MG63 (cell line): Measurements from ENCODE around the gene NAV2. TPM values are rescaled to one million over a fixed set of nuclear protein-coding genes. Genes with fewer than 3 reads are reported as not detected.

ENCODE experiments used
- DNase-seq: peaks from one replicate; pipeline ENCODE4 v3.0.0-alpha.2; 2020
- H3K27me3 ChIP-seq: fragments of 250-450 bp; sonication (Bioruptor Pico); 2 replicates; pipeline ENCODE4 v1.5.1; 2020; ENCODE audit warnings: mild to moderate bottlenecking, moderate library complexity
- H3K36me3 ChIP-seq: fragments of 250-450 bp; sonication (Bioruptor Pico); 2 replicates; pipeline ENCODE4 v1.5.1; 2020; ENCODE audit warnings: mild to moderate bottlenecking, moderate library complexity
- H3K4me3 ChIP-seq: fragments of 250-450 bp; sonication (Bioruptor Pico); 2 replicates; pipeline ENCODE4 v1.5.1; 2020; ENCODE audit warnings: mild to moderate bottlenecking, moderate library complexity
- H3K9me3 ChIP-seq: fragments of 250-450 bp; sonication (Bioruptor Pico); 2 replicates; pipeline ENCODE4 v1.5.1; 2020; ENCODE audit warnings: mild to moderate bottlenecking, moderate library complexity
- total RNA-seq: library from RNA; depleted of rRNA; stranded (reverse); fragments of >200 nt; shearing (Covaris generic); gene quantifications from 2 replicates; pipeline ENCODE4 v1.2.3, GENCODE V29; 2014; ENCODE audit warnings: low replicate concordance

Gene NAV2
- total RNA-seq, 1 experiment from 2014 or later = 3.7 TPM

- no peaks in the 10 kb centered on the region for H3K9me3 ChIP-seq
- no peak for DNase-seq
- no peaks in the 10 kb centered on the region for H3K27me3 ChIP-seq
- H3K4me3 ChIP-seq = no peak overlapping the region
- H3K36me3 ChIP-seq = peaks cover 59% of the 10 kb centered on the region
Measured at GRCh38 chr11:19802773-19803293, 90.2 kb downstream of the NAV2 start.

GRCh38 chr11:19803506-19803998 lies 90.9 kb downstream of the NAV2 start:
- Histone ChIP-seq H3K4me3 (no peak overlapping the region), H3K9me3 (no peaks in the 10 kb centered on the region), H3K36me3 (peaks cover 53% of the 10 kb centered on the region), H3K27me3 (no peaks in the 10 kb centered on the region)
- DNase-seq = no peak

DNA sequence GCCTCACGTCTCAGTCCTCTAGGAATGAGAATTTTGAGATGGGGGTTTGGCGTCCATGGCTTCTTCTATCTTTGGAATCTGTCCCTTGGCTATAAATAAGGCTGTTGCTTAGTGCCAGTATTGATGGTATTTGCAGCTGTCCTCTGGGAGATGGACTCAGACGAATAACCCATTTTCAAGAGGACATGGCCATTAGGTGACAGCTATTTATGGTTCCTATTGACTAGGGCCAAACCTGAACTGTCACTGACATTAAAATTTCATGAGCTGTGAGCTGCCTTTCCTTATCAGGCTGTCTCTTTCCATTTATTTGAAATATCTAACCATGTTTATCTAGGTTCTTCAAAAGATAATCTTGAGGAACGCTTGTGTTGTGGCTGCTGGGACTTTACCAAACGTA lies 92.7 kb downstream of the NAV2 start:
- H3K9me3 ChIP-seq = no peaks in the 10 kb centered on the region
- peaks cover 49% of the 10 kb centered on the region for H3K36me3 ChIP-seq
- no peaks in the 10 kb centered on the region for H3K27me3 ChIP-seq
- no peak for DNase-seq
- H3K4me3 ChIP-seq = no peak overlapping the region

GRCh38 chr11:19805827-19806226 lies 93.2 kb downstream of the NAV2 start:
- DNase-seq = no peak

DNA sequence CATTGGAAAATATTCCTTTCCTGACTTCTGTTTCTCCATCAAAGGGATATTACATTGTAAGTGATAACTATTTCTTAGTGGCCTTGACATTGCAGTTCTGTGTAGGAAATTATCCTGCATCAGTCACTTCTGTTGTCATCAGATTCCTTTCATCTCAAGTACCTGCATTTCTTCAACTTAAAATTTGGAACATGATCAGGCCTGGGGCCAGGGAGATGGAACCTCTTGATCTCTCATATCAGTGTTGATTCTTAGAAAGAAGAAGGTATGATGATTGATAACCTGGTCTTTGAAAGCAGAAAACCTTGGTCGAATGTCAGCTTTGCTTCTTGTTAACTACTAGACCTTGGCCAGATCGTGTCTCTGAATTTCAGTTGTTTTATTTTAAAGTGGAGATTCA lies 93.6 kb downstream of the NAV2 start:
- H3K36me3 ChIP-seq = peaks cover 46% of the 10 kb centered on the region
- DNase-seq = no peak
- no peak overlapping the region for H3K4me3 ChIP-seq
- H3K9me3 ChIP-seq = no peaks in the 10 kb centered on the region
- H3K27me3 ChIP-seq = no peaks in the 10 kb centered on the region

More at GRCh38 chr11:19805827-19806226, 93.2 kb downstream of the NAV2 start:
- H3K27me3 ChIP-seq = no peaks in the 10 kb centered on the region
- H3K36me3 ChIP-seq = peaks cover 47% of the 10 kb centered on the region
- H3K9me3 ChIP-seq = no peaks in the 10 kb centered on the region
- H3K4me3 ChIP-seq = no peak overlapping the region

DNA sequence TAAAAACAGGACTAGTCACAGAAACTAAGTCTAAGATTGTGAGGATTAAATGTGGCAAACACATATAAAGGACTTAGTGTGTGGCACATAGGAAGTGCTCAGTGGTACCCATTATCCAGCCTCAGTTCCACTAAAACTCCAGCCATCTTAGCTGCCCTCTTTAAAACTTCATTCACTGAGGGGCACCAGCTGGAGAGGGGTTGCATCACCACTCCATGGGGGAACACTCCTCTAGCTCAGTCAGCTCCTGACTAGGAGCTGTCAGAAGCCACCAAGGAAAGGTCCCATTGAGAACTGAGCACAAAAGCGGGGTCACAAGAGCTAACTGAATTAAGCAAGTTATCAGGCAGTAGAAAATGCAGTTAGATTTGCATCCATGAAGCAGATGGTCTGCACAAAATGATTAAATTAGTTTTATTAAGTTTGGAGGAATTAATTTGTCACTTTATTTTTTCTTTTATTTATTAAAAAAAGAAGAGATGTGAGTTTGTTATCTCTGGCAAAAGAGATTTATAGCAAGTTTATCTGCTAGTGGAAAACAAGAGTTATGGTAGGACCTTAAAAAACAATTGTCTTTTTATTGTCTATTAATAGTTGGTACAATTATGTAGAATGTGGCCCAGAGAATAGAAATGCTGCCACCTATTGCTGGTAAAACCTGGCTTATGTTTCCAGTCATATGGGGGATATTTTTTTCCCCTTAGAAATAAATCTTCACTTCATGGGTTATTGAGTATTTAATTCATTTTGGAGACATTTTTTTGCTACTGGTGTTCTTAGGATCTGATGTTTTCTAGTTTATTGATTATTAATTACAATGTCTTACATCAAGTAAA lies 95.7 kb downstream of the NAV2 start:
- peaks cover 62% of the 10 kb centered on the region for H3K36me3 ChIP-seq
- H3K4me3 ChIP-seq = no peak overlapping the region
- H3K9me3 ChIP-seq = no peaks in the 10 kb centered on the region
- DNase-seq = no peak
- no peaks in the 10 kb centered on the region for H3K27me3 ChIP-seq

- Histone ChIP-seq H3K4me3 (no peak overlapping the region), H3K27me3 (no peaks in the 10 kb centered on the region), H3K9me3 (no peaks in the 10 kb centered on the region), H3K36me3 (peaks cover 62% of the 10 kb centered on the region)
- no peak for DNase-seq
Measured at GRCh38 chr11:19810852-19811251, 98.2 kb downstream of the NAV2 start.

GRCh38 chr11:19811380-19811779 lies 98.7 kb downstream of the NAV2 start:
- DNase-seq = no peak
- no peaks in the 10 kb centered on the region for H3K27me3 ChIP-seq
- H3K36me3 ChIP-seq = peaks cover 58% of the 10 kb centered on the region
- H3K4me3 ChIP-seq = no peak overlapping the region
- no peaks in the 10 kb centered on the region for H3K9me3 ChIP-seq

GRCh38 chr11:19812096-19812495 lies 99.5 kb downstream of the NAV2 start:
- no peaks in the 10 kb centered on the region for H3K9me3 ChIP-seq
- DNase-seq = no peak
- no peaks in the 10 kb centered on the region for H3K27me3 ChIP-seq
- H3K36me3 ChIP-seq = peaks cover 54% of the 10 kb centered on the region
- H3K4me3 ChIP-seq = no peak overlapping the region

DNA sequence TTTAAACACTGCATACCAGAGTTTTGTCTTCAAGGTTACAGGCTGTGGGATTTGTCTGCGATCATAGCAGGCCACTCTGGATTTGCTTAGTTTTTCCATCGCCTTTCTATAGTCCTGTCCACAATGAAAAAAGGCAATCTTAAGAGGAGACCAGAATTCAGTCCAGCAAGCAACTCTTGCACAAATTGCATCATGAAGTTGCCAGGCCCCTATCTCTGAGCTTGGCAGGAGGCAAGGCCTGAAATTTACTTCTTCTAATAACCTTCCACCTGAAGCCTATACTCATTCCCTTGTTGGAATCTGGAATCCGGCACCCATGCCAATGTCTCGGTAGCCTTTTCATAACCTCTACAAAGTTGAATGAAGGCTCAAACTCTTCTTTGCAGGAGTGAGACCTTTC lies 100.1 kb downstream of the NAV2 start:
- H3K27me3 ChIP-seq = no peaks in the 10 kb centered on the region
- no peaks in the 10 kb centered on the region for H3K9me3 ChIP-seq
- no peak for DNase-seq
- peaks cover 51% of the 10 kb centered on the region for H3K36me3 ChIP-seq
- H3K4me3 ChIP-seq = no peak overlapping the region

DNA sequence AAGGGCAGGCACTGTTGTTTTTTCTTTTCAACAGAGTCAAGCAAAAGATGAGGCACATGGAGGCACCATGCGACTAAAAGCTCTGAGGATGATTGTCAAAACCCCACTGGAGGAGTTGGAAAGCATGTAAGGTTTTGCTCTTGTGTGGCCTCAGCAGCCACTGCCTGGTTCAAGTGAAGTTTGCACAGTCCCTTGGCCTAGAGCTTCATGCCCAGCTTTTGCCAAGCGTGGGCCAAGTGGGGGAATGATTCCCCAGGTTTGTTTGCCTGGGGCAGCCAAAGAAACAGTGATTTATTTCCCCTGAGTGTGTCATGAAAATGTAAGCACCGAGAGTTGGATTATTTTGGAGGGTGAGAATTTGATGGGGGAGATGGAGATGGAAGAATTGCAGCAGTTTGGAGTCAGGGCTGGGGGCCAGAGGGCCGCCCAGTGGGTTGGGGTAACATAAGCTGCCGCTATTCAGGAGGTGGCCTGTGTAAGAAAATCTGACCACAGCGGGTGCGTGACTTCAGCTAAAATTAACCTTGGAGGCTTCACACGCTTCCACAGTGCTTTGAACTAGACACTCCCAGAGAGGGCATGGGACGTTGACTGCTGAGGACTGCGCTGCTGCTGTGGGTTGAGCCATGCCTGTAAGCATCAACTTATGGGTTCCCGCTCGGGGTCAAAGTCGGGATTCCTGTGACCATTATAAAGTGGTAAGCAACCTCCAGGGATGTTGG lies 100.7 kb downstream of the NAV2 start:
- Histone ChIP-seq H3K27me3 (no peaks in the 10 kb centered on the region), H3K36me3 (peaks cover 51% of the 10 kb centered on the region), H3K9me3 (no peaks in the 10 kb centered on the region), H3K4me3 (no peak overlapping the region)
- no peak for DNase-seq

DNA sequence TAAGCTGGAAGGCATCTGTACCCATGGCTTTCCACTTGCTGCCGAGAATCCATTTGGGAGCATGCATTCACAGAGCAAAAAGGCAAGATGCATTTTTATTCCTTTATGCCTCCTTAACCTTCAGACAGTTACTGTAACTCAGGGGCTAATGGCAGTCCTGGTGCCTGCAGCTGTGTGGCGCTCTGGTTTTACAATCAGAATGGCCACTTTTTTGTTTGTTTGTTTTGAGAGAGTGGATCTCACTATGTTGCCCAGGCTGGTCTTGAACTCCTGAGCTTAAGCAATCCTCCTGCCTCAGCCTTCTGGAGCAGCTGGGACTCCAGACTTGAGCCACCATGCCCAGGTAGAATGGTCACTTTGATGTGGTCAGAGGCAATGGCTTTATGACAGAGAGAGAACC lies 101.8 kb downstream of the NAV2 start:
- Histone ChIP-seq H3K27me3 (no peaks in the 10 kb centered on the region), H3K9me3 (no peaks in the 10 kb centered on the region), H3K4me3 (no peak overlapping the region), H3K36me3 (peaks cover 53% of the 10 kb centered on the region)
- DNase-seq = no peak

DNA sequence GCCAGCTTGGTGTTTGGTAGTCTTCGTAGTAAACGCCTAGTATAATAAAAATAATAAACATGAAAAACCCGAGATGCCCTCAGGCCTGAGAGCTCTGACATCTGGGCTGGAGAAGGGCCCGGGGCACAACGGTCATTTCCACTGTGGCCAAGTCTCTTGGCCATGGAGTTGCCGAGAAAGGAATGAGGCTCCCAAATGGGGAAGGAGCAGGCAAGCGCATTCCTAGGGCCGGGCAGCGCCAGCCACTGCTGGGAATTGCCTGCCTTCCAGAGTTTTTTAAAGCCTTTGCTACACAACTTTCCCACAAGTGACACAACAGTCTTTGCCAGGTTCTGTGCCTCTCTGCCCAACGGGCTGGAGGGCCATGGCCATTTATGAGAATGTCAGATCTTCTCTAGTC lies 103.4 kb downstream of the NAV2 start:
- Histone ChIP-seq H3K9me3 (no peaks in the 10 kb centered on the region), H3K27me3 (no peaks in the 10 kb centered on the region), H3K36me3 (peaks cover 52% of the 10 kb centered on the region), H3K4me3 (no peak overlapping the region)
- peak; percentile 79 for DNase-seq

GRCh38 chr11:19816817-19817216 lies 104.2 kb downstream of the NAV2 start:
- Histone ChIP-seq H3K27me3 (no peaks in the 10 kb centered on the region), H3K9me3 (no peaks in the 10 kb centered on the region), H3K36me3 (peaks cover 55% of the 10 kb centered on the region), H3K4me3 (no peak overlapping the region)
- DNase-seq = no peak

DNA sequence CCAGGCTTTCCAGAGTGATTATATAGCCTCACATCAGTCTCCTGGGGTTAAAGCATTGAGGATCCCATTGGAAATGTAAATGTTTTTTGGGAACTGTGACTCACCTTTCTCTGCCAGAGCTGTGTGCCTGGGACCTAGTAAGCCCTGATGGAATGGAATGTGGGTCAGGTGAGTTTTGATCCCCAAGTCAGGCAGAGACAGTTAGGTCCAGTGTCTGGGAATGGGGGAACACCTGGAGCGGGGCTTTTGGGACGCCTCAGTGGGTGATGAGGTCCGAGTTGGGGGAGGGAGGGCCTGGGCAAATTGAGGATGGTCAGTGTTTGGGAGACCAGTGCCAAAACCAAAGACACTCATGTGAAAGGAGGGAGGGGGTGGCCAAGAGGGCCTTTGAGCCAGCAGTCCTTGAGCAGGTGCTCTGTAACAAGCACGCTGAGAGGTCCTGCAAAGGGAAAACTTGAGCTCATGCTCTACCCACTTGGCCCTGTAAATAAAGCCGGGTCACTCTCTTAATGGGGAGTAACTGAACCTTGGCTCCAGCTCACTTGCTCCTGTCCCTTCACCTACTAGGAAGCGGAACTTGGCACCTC lies 104.7 kb downstream of the NAV2 start:
- peaks cover 55% of the 10 kb centered on the region for H3K36me3 ChIP-seq
- no peak for DNase-seq
- H3K27me3 ChIP-seq = no peaks in the 10 kb centered on the region
- no peaks in the 10 kb centered on the region for H3K9me3 ChIP-seq
- no peak overlapping the region for H3K4me3 ChIP-seq

GRCh38 chr11:19817870-19818269 lies 105.2 kb downstream of the NAV2 start:
- no peak for DNase-seq
- Histone ChIP-seq H3K9me3 (no peaks in the 10 kb centered on the region), H3K36me3 (peaks cover 52% of the 10 kb centered on the region), H3K27me3 (no peaks in the 10 kb centered on the region), H3K4me3 (no peak overlapping the region)

GRCh38 chr11:19818619-19819018 lies 106.0 kb downstream of the NAV2 start:
- H3K4me3 ChIP-seq = no peak overlapping the region
- DNase-seq = no peak
- H3K36me3 ChIP-seq = peaks cover 45% of the 10 kb centered on the region

More at GRCh38 chr11:19818619-19819018, 106.0 kb downstream of the NAV2 start:
- H3K9me3 ChIP-seq = no peaks in the 10 kb centered on the region
- H3K27me3 ChIP-seq = no peaks in the 10 kb centered on the region
